Measurements from ENCODE around the gene USP32.

DNA sequence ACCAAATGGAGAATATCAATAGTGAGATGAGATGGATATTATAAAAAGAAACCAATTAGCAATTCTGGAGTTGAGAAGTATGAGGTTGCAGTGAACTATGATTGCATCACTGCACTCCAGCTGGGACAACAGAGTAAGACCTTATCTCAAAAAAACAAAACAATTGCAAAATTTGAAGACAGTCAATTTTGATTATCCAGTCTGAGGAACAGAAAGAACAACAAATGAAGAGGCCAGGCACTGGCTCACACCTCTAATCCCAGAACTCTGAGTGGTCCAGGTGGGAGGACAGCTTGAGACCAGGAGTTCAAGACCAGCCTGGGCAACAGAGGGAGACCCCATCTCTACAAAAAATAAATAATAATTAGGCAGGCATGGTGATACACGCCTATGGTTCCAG is 35.0 kb downstream of the USP32 start:
- TF ChIP-seq EMX1 (CRISPR knock-in tag; IDR thresholded peaks at IDR 0.05) = no peak
- TF ChIP-seq, protein P1, sequence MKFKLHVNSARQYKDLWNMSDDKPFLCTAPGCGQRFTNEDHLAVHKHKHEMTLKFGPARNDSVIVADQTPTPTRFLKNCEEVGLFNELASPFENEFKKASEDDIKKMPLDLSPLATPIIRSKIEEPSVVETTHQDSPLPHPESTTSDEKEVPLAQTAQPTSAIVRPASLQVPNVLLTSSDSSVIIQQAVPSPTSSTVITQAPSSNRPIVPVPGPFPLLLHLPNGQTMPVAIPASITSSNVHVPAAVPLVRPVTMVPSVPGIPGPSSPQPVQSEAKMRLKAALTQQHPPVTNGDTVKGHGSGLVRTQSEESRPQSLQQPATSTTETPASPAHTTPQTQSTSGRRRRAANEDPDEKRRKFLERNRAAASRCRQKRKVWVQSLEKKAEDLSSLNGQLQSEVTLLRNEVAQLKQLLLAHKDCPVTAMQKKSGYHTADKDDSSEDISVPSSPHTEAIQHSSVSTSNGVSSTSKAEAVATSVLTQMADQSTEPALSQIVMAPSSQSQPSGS (CRISPR knock-in tag; IDR thresholded peaks at IDR 0.05; ENCODE audit: borderline replicate concordance, low read depth) = no peak
- TF ChIP-seq, protein P2, sequence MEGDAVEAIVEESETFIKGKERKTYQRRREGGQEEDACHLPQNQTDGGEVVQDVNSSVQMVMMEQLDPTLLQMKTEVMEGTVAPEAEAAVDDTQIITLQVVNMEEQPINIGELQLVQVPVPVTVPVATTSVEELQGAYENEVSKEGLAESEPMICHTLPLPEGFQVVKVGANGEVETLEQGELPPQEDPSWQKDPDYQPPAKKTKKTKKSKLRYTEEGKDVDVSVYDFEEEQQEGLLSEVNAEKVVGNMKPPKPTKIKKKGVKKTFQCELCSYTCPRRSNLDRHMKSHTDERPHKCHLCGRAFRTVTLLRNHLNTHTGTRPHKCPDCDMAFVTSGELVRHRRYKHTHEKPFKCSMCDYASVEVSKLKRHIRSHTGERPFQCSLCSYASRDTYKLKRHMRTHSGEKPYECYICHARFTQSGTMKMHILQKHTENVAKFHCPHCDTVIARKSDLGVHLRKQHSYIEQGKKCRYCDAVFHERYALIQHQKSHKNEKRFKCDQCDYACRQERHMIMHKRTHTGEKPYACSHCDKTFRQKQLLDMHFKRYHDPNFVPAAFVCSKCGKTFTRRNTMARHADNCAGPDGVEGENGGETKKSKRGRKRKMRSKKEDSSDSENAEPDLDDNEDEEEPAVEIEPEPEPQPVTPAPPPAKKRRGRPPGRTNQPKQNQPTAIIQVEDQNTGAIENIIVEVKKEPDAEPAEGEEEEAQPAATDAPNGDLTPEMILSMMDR (IDR thresholded peaks at IDR 0.05) = no peak

All from WTC11 (cell line).